Tibial nerve (tissue), 4 donors: Measurements from ENCODE around the gene MAGI2. TPM values are rescaled to one million over a fixed set of nuclear protein-coding genes. Genes with fewer than 3 reads are reported as not detected.

Experiments
- DNase-seq, 2 donors: peaks; one replicate each; pipeline ENCODE4 v3.0.0-alpha.2; 2019; ENCODE audit warnings: low spot score in 2 of 2
- H3K27ac ChIP-seq, 4 donors: fragments of 200-600 bp; sonication (generic) in 3 of 4; one replicate each; pipeline ENCODE4 v1.5.1; 2017 to 2019; ENCODE audit warnings: mild to moderate bottlenecking in 1 of 4
- H3K27me3 ChIP-seq, 2 donors: fragments of 200-600 bp; sonication (generic) in 1 of 2; one replicate each; pipeline versions ENCODE4 v1.5.1 to v1.6.0; 2017 to 2019
- H3K36me3 ChIP-seq, 3 donors: fragments of 200-600 bp; sonication (generic); one replicate each; pipeline ENCODE4 v1.5.1; 2018 to 2019
- H3K4me1 ChIP-seq, 4 donors: fragments of 200-600 bp; sonication (generic) in 3 of 4; one replicate each; pipeline ENCODE4 v1.5.1; 2017 to 2019
- H3K4me3 ChIP-seq, 4 donors: fragments of 200-600 bp; sonication (generic) in 3 of 4; one replicate each; pipeline ENCODE4 v1.5.1; 2017 to 2019; ENCODE audit warnings: mild to moderate bottlenecking in 1 of 4, moderate library complexity in 1 of 4
- H3K9me3 ChIP-seq, 4 donors: fragments of 200-600 bp; sonication (generic) in 3 of 4; one replicate each; pipeline ENCODE4 v1.5.1; 2017 to 2019
- EP300 ChIP-seq, 2 donors: sonication (generic); formaldehyde crosslinking; IDR thresholded peaks; one replicate each; pipeline ENCODE4 v1.6.1; 2017; ENCODE audit warnings: antibody characterized with exemption in 2 of 2, mild to moderate bottlenecking in 1 of 2
- POLR2A ChIP-seq, 2 donors: fragments of 450-650 bp; IDR thresholded peaks; one replicate each; pipeline ENCODE4 v1.6.1; 2017; ENCODE audit warnings: antibody characterized with exemption in 2 of 2, mild to moderate bottlenecking in 2 of 2, moderate library complexity in 2 of 2
- WGBS, 2 donors: methylation state at CpG; one replicate each; pipeline ENCODE4 v1.1.5; 2018; 5-methylcytosine and 5-hydroxymethylcytosine counted together
- total RNA-seq, 4 donors: library from RNA; depleted of rRNA; stranded (reverse); fragments of >200 nt; gene quantifications; one replicate each; pipeline ENCODE4 v1.1.0, GENCODE V29; 2016
- TF ChIP-seq, protein P1 (sequence below), 5 experiments: fragments of 200-600 bp in 3 of 5; fragments of 450-650 bp in 2 of 5; sonication (generic) in 3 of 5; IDR thresholded peaks; one replicate each; pipeline ENCODE4 v1.5.1; 2016 to 2019; ENCODE audit warnings: antibody characterized with exemption in 5 of 5, mild to moderate bottlenecking in 3 of 5, moderate library complexity in 2 of 5

MAGI2 gene
- total RNA-seq, 4 donors from 2014 or later, result 33.6 to 58.2 (median 55.6) TPM

DNA sequence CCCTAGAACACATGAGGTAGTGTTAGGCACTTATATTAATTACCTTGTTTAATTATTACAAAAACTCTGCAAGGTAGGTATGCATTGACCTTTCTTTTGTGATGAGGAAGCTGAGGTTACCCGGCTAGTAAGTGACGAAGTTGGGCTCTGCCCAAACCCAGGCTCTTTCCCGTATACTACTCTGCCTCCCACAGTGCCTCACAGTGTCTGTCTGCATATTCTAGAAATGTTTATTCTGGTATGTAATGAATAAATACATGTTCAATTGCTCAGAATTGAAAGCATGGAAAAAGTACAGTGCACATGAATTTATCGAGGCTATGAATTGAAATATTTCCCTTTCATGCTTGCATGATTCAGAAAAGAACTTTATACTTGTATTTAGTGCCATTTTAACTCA, 1350.0 kb downstream of the MAGI2 start:
- Histone ChIP-seq H3K9me3 (peaks cover 0 to 6% (median 3%) of the 10 kb centered on the region in 4 donors), H3K27me3 (no peaks in the 10 kb centered on the region), H3K4me3 (no peak overlapping the region), H3K27ac (no peak overlapping the region), H3K4me1 (peaks cover 0 to 8% (median 0%) of the 10 kb centered on the region in 4 donors), H3K36me3 (no peaks in the 10 kb centered on the region)
- DNase-seq, result no peak
- 69 to 71% methylated on average over 4 of the region's 4 CpGs for WGBS, 2 donors
- TF ChIP-seq POLR2A (IDR thresholded peaks at IDR 0.05), result no peak
- TF ChIP-seq, protein P1, sequence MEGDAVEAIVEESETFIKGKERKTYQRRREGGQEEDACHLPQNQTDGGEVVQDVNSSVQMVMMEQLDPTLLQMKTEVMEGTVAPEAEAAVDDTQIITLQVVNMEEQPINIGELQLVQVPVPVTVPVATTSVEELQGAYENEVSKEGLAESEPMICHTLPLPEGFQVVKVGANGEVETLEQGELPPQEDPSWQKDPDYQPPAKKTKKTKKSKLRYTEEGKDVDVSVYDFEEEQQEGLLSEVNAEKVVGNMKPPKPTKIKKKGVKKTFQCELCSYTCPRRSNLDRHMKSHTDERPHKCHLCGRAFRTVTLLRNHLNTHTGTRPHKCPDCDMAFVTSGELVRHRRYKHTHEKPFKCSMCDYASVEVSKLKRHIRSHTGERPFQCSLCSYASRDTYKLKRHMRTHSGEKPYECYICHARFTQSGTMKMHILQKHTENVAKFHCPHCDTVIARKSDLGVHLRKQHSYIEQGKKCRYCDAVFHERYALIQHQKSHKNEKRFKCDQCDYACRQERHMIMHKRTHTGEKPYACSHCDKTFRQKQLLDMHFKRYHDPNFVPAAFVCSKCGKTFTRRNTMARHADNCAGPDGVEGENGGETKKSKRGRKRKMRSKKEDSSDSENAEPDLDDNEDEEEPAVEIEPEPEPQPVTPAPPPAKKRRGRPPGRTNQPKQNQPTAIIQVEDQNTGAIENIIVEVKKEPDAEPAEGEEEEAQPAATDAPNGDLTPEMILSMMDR (IDR thresholded peaks at IDR 0.05), result no peak
- no peak for TF ChIP-seq EP300 (IDR thresholded peaks at IDR 0.05)

DNA sequence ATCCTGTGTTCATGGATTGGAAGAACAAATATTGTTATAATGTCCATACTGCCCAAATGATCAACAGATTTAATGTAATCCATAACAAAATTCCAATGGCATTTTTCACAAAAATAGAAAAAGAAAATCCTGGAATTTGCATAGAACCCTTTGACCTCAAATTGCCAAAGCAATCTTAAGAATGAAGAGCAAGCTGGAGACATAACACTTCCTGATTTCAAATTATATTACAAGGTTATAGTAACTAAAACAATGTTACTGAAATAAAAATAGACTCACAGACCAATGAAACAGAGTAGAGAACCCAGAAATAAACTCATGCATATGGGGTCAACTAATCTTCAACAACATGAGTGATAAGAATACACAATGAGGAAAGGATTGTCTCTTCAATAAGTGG, 1352.4 kb downstream of the MAGI2 start:
- H3K27ac ChIP-seq, result no peak overlapping the region
- no peaks in the 10 kb centered on the region for H3K36me3 ChIP-seq
- H3K4me3 ChIP-seq, result no peak overlapping the region
- no peaks in the 10 kb centered on the region for H3K27me3 ChIP-seq
- no peak for DNase-seq
- TF ChIP-seq, protein P1 (IDR thresholded peaks at IDR 0.05), result no peak
- peaks cover 0 to 8% (median 0%) of the 10 kb centered on the region in 4 donors for H3K4me1 ChIP-seq
- peaks cover 0 to 3% (median 0%) of the 10 kb centered on the region in 4 donors for H3K9me3 ChIP-seq

DNA sequence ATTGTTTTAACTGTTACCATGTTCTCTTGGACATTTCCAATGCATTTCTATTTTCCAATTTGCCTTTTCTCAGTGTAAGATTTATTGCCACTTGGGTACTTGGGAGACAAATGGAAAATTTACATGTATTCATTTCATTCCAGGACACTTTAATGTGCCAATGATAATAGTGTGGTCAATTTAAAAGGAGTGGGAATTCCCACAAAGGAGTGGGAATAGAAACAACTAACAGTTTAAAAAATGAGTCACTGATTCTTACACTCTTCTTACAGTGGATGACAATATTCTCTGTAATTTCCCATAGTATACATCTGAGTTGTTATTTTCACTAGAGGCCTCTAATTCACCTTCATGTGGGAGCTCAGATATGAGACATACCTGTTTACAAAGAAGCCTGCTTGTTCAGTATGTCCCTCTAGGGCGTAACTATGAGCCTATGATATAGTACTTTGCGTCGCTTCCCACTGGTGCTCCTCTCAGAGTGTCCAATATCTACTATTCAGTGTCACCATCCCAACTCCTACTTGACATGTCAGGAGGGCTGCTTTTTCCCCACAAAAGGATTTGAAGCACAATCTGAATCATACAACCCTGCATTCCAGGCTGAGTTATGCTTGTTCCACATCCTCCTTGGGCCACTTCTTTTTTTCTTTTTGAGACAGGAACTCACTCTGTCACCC, 1353.6 kb downstream of the MAGI2 start:
- WGBS, 2 donors, result 67 to 83% methylated on average over 3 of the region's 3 CpGs
- H3K9me3 ChIP-seq, result peaks cover 0 to 5% (median 0%) of the 10 kb centered on the region in 4 donors
- no peak overlapping the region for H3K4me3 ChIP-seq
- no peaks in the 10 kb centered on the region for H3K36me3 ChIP-seq
- TF ChIP-seq EP300 (IDR thresholded peaks at IDR 0.05) (no peak), POLR2A (IDR thresholded peaks at IDR 0.05) (no peak)
- TF ChIP-seq, protein P1 (IDR thresholded peaks at IDR 0.05), result no peak
- H3K27me3 ChIP-seq, result no peaks in the 10 kb centered on the region
- H3K4me1 ChIP-seq, result peaks cover 0 to 8% (median 0%) of the 10 kb centered on the region in 4 donors
- no peak for DNase-seq
- no peak overlapping the region for H3K27ac ChIP-seq

DNA sequence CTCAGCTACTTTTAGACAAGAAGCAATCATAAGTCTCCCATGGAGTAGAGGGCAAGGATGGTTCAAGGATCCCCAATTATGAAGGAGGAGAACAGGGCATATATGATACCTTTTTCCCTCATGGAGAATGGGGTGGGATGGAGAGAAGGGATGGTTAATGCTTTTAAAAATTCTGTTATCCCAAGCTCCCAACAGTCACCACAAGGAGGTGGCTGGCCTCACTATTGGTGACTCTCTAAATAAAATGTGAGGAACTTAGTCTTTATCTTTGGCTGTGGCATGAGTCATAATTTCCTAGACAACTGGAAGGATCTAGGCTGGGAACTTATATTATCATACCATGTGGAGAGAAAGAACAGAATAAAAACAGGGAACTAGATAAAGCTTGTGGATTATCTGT, 1357.9 kb downstream of the MAGI2 start:
- H3K4me1 ChIP-seq, result peaks cover 0 to 8% (median 0%) of the 10 kb centered on the region in 4 donors
- no peaks in the 10 kb centered on the region for H3K27me3 ChIP-seq
- no peak overlapping the region for H3K4me3 ChIP-seq
- no peak overlapping the region for H3K27ac ChIP-seq
- peaks cover 0 to 5% (median 0%) of the 10 kb centered on the region in 4 donors for H3K9me3 ChIP-seq
- TF ChIP-seq, protein P1 (IDR thresholded peaks at IDR 0.05), result no peak
- no peak for TF ChIP-seq POLR2A (IDR thresholded peaks at IDR 0.05)
- TF ChIP-seq EP300 (IDR thresholded peaks at IDR 0.05), result no peak
- no peaks in the 10 kb centered on the region for H3K36me3 ChIP-seq
- DNase-seq, result no peak

DNA sequence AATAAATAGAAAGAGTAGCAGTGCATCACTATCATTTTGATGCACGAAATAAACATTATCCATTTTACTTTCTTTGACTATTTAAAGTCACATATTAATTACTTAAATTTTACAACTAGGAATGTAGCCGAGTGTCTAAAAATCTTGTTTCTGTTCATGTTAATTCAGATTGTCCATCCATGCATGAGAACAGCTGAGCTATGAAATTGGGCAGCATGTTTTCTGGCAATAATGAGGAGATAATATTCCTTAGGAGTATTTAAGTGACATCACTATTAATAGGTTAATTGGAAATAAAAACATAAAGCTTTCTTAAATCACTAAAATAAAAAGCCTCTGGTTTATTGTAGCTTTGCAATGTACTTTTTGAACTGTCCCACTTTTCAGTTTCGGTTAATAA, 1361.1 kb downstream of the MAGI2 start:
- H3K27me3 ChIP-seq, result no peaks in the 10 kb centered on the region
- H3K9me3 ChIP-seq, result peaks cover 0 to 5% (median 0%) of the 10 kb centered on the region in 4 donors
- no peak overlapping the region for H3K27ac ChIP-seq
- 91% methylated on average over 3 of the region's 3 CpGs for WGBS, 2 donors
- TF ChIP-seq EP300 (IDR thresholded peaks at IDR 0.05) (no peak), POLR2A (IDR thresholded peaks at IDR 0.05) (no peak)
- TF ChIP-seq, protein P1 (IDR thresholded peaks at IDR 0.05), result no peak
- DNase-seq, result no peak
- H3K4me1 ChIP-seq, result no peaks in the 10 kb centered on the region
- H3K36me3 ChIP-seq, result no peaks in the 10 kb centered on the region
- H3K4me3 ChIP-seq, result no peak overlapping the region
